Measurements from ENCODE around the gene PIGV.

PIGV gene

GRCh38 chr1:26779098-26779668 lies 8.6 kb upstream of the PIGV start:
- H3K9me3 ChIP-seq (ENCODE audit: control insufficient read depth, insufficient read depth, low read length): no peaks in the 10 kb centered on the region

GRCh38 chr1:26780344-26780957 lies 7.3 kb upstream of the PIGV start:
- Histone ChIP-seq H3K4me2 (ENCODE audit: low read length) (no peak overlapping the region), H3K9me2 (replicated peaks; ENCODE audit: control insufficient read depth, low read length) (no peaks in the 10 kb centered on the region), H3K9me3 (ENCODE audit: control insufficient read depth, insufficient read depth, low read length) (no peaks in the 10 kb centered on the region), H3K27me3 (ENCODE audit: control insufficient read depth, low read length) (no peaks in the 10 kb centered on the region), H3K27ac (ENCODE audit: low read depth, low read length) (no peak overlapping the region), H3F3A (ENCODE audit: control insufficient read depth, insufficient read depth) (peaks cover 52% of the 10 kb centered on the region), H4K20me1 (ENCODE audit: control insufficient read depth, insufficient read depth, low read depth, low read length) (no peaks in the 10 kb centered on the region), H3K36me3 (ENCODE audit: control insufficient read depth, low read length) (peaks cover 87% of the 10 kb centered on the region), H3K79me2 (ENCODE audit: control insufficient read depth, low read length) (peaks cover 17% of the 10 kb centered on the region), H3K4me1 (ENCODE audit: control insufficient read depth, low read length) (peaks cover 47% of the 10 kb centered on the region), H3K4me3 (ENCODE audit: low read length) (no peak overlapping the region)
- TF ChIP-seq EZH2phosphoT487 (IDR thresholded peaks at IDR 0.05; ENCODE audit: borderline replicate concordance, low read length) (no peak), CTCF (IDR thresholded peaks at IDR 0.05; ENCODE audit: low read depth, low read length, poor library complexity, severe bottlenecking) (no peak)

More at GRCh38 chr1:26779098-26779668, 8.6 kb upstream of the PIGV start:
- Histone ChIP-seq H3K9me2 (replicated peaks; ENCODE audit: control insufficient read depth, low read length) (no peaks in the 10 kb centered on the region), H3K36me3 (ENCODE audit: control insufficient read depth, low read length) (peaks cover 99% of the 10 kb centered on the region), H3K27ac (ENCODE audit: low read depth, low read length) (no peak overlapping the region), H3K4me1 (ENCODE audit: control insufficient read depth, low read length) (peaks cover 35% of the 10 kb centered on the region), H4K20me1 (ENCODE audit: control insufficient read depth, insufficient read depth, low read depth, low read length) (no peaks in the 10 kb centered on the region), H3K4me3 (ENCODE audit: low read length) (no peak overlapping the region), H3K4me2 (ENCODE audit: low read length) (no peak overlapping the region), H3K79me2 (ENCODE audit: control insufficient read depth, low read length) (peaks cover 21% of the 10 kb centered on the region), H3F3A (ENCODE audit: control insufficient read depth, insufficient read depth) (peaks cover 39% of the 10 kb centered on the region), H3K27me3 (ENCODE audit: control insufficient read depth, low read length) (no peaks in the 10 kb centered on the region)
- TF ChIP-seq CTCF (IDR thresholded peaks at IDR 0.05; ENCODE audit: low read depth, low read length, poor library complexity, severe bottlenecking): no peak
- TF ChIP-seq EZH2phosphoT487 (IDR thresholded peaks at IDR 0.05; ENCODE audit: borderline replicate concordance, low read length): no peak

GRCh38 chr1:26781206-26781825 lies 6.4 kb upstream of the PIGV start:
- H4K20me1 ChIP-seq (ENCODE audit: control insufficient read depth, insufficient read depth, low read depth, low read length): no peaks in the 10 kb centered on the region
- no peak for TF ChIP-seq EZH2phosphoT487 (IDR thresholded peaks at IDR 0.05; ENCODE audit: borderline replicate concordance, low read length)
- TF ChIP-seq CTCF (IDR thresholded peaks at IDR 0.05; ENCODE audit: low read depth, low read length, poor library complexity, severe bottlenecking): no peak
- H3K36me3 ChIP-seq (ENCODE audit: control insufficient read depth, low read length): peaks cover 79% of the 10 kb centered on the region
- H3K4me2 ChIP-seq (ENCODE audit: low read length): no peak overlapping the region
- peaks cover 56% of the 10 kb centered on the region for H3K4me1 ChIP-seq (ENCODE audit: control insufficient read depth, low read length)
- H3K27ac ChIP-seq (ENCODE audit: low read depth, low read length): no peak overlapping the region
- H3K27me3 ChIP-seq (ENCODE audit: control insufficient read depth, low read length): no peaks in the 10 kb centered on the region
- H3K9me2 ChIP-seq (replicated peaks; ENCODE audit: control insufficient read depth, low read length): no peaks in the 10 kb centered on the region
- H3K9me3 ChIP-seq (ENCODE audit: control insufficient read depth, insufficient read depth, low read length): no peaks in the 10 kb centered on the region
- no peak overlapping the region for H3K4me3 ChIP-seq (ENCODE audit: low read length)
- peaks cover 60% of the 10 kb centered on the region for H3F3A ChIP-seq (ENCODE audit: control insufficient read depth, insufficient read depth)
- H3K79me2 ChIP-seq (ENCODE audit: control insufficient read depth, low read length): peaks cover 16% of the 10 kb centered on the region
